Upper lobe of right lung (tissue), 1 donor: ENCODE measurements around the gene NLGN1. TPM values are rescaled to one million over a fixed set of nuclear protein-coding genes. Genes with fewer than 3 reads are reported as not detected.

Source experiments
- ATAC-seq: fragments of 200-7000 bp; cut with Tn5 transposase; one replicate; pipeline ENCODE4 v1.9.1; 2020; ENCODE audit warnings: mild to moderate bottlenecking, moderate library complexity
- DNase-seq: peaks from one replicate; pipeline ENCODE4 v3.0.0-alpha.2; 2020
- H3K27ac ChIP-seq: fragments of 200-600 bp; one replicate; pipeline ENCODE4 v1.8.0; 2022
- H3K27me3 ChIP-seq: fragments of 200-600 bp; one replicate; pipeline ENCODE4 v1.8.0; 2022; ENCODE audit warnings: mild to moderate bottlenecking
- H3K36me3 ChIP-seq: fragments of 200-600 bp; one replicate; pipeline ENCODE4 v1.8.0; 2022
- H3K4me1 ChIP-seq: fragments of 200-600 bp; one replicate; pipeline ENCODE4 v1.8.0; 2022
- H3K4me3 ChIP-seq: fragments of 200-600 bp; one replicate; pipeline ENCODE4 v1.8.0; 2022; ENCODE audit warnings: mild to moderate bottlenecking
- H3K9me3 ChIP-seq: fragments of 200-600 bp; one replicate; pipeline ENCODE4 v1.8.0; 2022
- CTCF ChIP-seq: fragments of 200-600 bp; IDR thresholded peaks from one replicate; pipeline ENCODE4 v1.8.0; 2022; ENCODE audit warnings: antibody characterized with exemption
- intact Hi-C: fragments of 100-400 bp; cut with DNase I; formaldehyde crosslinking; loops from one replicate; pipeline ENCODE4 v1.11.0; 2022
- total RNA-seq: library from RNA; stranded (reverse); fragmentation: NEBNext Ultra II Directional; extraction: Animal tissue kit (Norgen Biotek cat#: 25700); gene quantifications from one replicate; pipeline ENCODE4 v1.2.1, GENCODE V29; 2021
- donor health status: DM: no; HTN: yes; CAD: no; lungs with severe emphysema.

NLGN1 gene
- total RNA-seq, 1 donor from 2014 or later = 3.3 TPM

- intact Hi-C loops = no loop called here
- ATAC-seq = no peak
- TF ChIP-seq CTCF = no peak
These were observed 426.4 kb downstream of the NLGN1 start for GRCh38 chr3:173823911-173824460.

GRCh38 chr3:173825730-173826129, 428.2 kb downstream of the NLGN1 start:
- TF ChIP-seq CTCF = no peak
- Histone ChIP-seq H3K27me3 (no peaks in the 10 kb centered on the region), H3K4me3 (no peak overlapping the region), H3K27ac (no peak overlapping the region), H3K36me3 (no peaks in the 10 kb centered on the region), H3K4me1 (no peaks in the 10 kb centered on the region), H3K9me3 (no peaks in the 10 kb centered on the region)
- ATAC-seq = no peak
- no peak for DNase-seq
- intact Hi-C loops = no loop called here

More at GRCh38 chr3:173823911-173824460, 426.4 kb downstream of the NLGN1 start:
- Histone ChIP-seq H3K27me3 (no peaks in the 10 kb centered on the region), H3K4me1 (no peaks in the 10 kb centered on the region), H3K4me3 (no peak overlapping the region), H3K9me3 (no peaks in the 10 kb centered on the region), H3K36me3 (no peaks in the 10 kb centered on the region), H3K27ac (no peak overlapping the region)
- no peak for DNase-seq

- no peaks in the 10 kb centered on the region for H3K27me3 ChIP-seq
- H3K4me1 ChIP-seq = no peaks in the 10 kb centered on the region
- intact Hi-C loops = no loop called here
- H3K4me3 ChIP-seq = no peak overlapping the region
- H3K9me3 ChIP-seq = no peaks in the 10 kb centered on the region
- no peak overlapping the region for H3K27ac ChIP-seq
- ATAC-seq = no peak
- DNase-seq = no peak
- no peaks in the 10 kb centered on the region for H3K36me3 ChIP-seq
- TF ChIP-seq CTCF = no peak
These were observed 428.9 kb downstream of the NLGN1 start for GRCh38 chr3:173826416-173826815.

GRCh38 chr3:173826901-173827609, 429.5 kb downstream of the NLGN1 start:
- no peak for ATAC-seq

GRCh38 chr3:173838644-173839043, 441.1 kb downstream of the NLGN1 start:
- intact Hi-C loops = no loop called here
- no peaks in the 10 kb centered on the region for H3K9me3 ChIP-seq
- ATAC-seq (no peak), DNase-seq (no peak)
- H3K4me3 ChIP-seq = no peak overlapping the region
- H3K27me3 ChIP-seq = no peaks in the 10 kb centered on the region
- H3K27ac ChIP-seq = no peak overlapping the region
- TF ChIP-seq CTCF = no peak
- H3K36me3 ChIP-seq = no peaks in the 10 kb centered on the region
- no peaks in the 10 kb centered on the region for H3K4me1 ChIP-seq

More at GRCh38 chr3:173826901-173827609, 429.5 kb downstream of the NLGN1 start:
- Histone ChIP-seq H3K27me3 (no peaks in the 10 kb centered on the region), H3K9me3 (no peaks in the 10 kb centered on the region), H3K36me3 (no peaks in the 10 kb centered on the region), H3K4me3 (no peak overlapping the region), H3K27ac (no peak overlapping the region), H3K4me1 (no peaks in the 10 kb centered on the region)
- intact Hi-C loops = no loop called here
- DNase-seq = no peak
- TF ChIP-seq CTCF = no peak
